GM23248 (cell line): ENCODE data around the gene FLAD1. TPM values are rescaled to one million over a fixed set of nuclear protein-coding genes. Genes with fewer than 3 reads are reported as not detected.

Experiments
- DNase-seq: peaks from one replicate; pipeline ENCODE4 v3.0.0-alpha.2; 2015
- H2AFZ ChIP-seq: fragments of 200-600 bp; sonication (generic); 2 replicates; pipeline ENCODE4 v1.6.1; 2016; ENCODE audit warnings: antibody characterized with exemption
- H3F3A ChIP-seq: fragments of 200-600 bp; sonication (generic); 2 replicates; pipeline ENCODE4 v1.6.1; 2016; ENCODE audit warnings: mild to moderate bottlenecking, antibody characterized with exemption, mixed run types; ENCODE audit not compliant: insufficient read depth
- H3K27ac ChIP-seq: fragments of 200-600 bp; sonication (generic); 2 replicates; pipeline ENCODE4 v1.5.1; 2016; ENCODE audit warnings: mild to moderate bottlenecking
- H3K27me3 ChIP-seq: fragments of 200-600 bp; sonication (generic); replicated peaks from 2 replicates; pipeline ENCODE4 v1.6.1; 2016; ENCODE audit warnings: mild to moderate bottlenecking; ENCODE audit not compliant: insufficient read depth
- H3K36me3 ChIP-seq: fragments of 200-600 bp; sonication (generic); 2 replicates; pipeline ENCODE4 v1.6.1; 2016; ENCODE audit warnings: low read depth, mild to moderate bottlenecking
- H3K4me1 ChIP-seq: fragments of 200-600 bp; sonication (generic); 2 replicates; pipeline ENCODE4 v1.6.1; 2016; ENCODE audit warnings: mild to moderate bottlenecking; ENCODE audit not compliant: insufficient read depth
- H3K4me2 ChIP-seq: fragments of 200-600 bp; sonication (generic); one replicate; pipeline ENCODE4 v1.6.1; 2016; ENCODE audit warnings: mild to moderate bottlenecking; ENCODE audit not compliant: unreplicated experiment
- H3K4me3 ChIP-seq: fragments of 200-600 bp; sonication (generic); 2 replicates; pipeline ENCODE4 v1.5.1; 2016; ENCODE audit warnings: mild to moderate bottlenecking
- H3K79me2 ChIP-seq: fragments of 200-600 bp; sonication (generic); 2 replicates; pipeline ENCODE4 v1.6.1; 2016; ENCODE audit warnings: mild to moderate bottlenecking; ENCODE audit not compliant: insufficient read depth
- H3K9ac ChIP-seq: fragments of 200-600 bp; sonication (generic); 2 replicates; pipeline ENCODE4 v1.6.1; 2016; ENCODE audit warnings: mild to moderate bottlenecking
- H3K9me2 ChIP-seq: fragments of 200-600 bp; sonication (generic); 2 replicates; pipeline ENCODE4 v1.6.1; 2016; ENCODE audit warnings: mixed run types, mild to moderate bottlenecking, moderate library complexity; ENCODE audit not compliant: insufficient read depth
- H3K9me3 ChIP-seq: fragments of 200-600 bp; sonication (generic); one replicate; pipeline ENCODE4 v1.6.1; 2017; ENCODE audit warnings: low read depth
- H4K20me1 ChIP-seq: fragments of 200-600 bp; sonication (generic); 2 replicates; pipeline ENCODE4 v1.6.0; 2016; ENCODE audit not compliant: insufficient read depth
- EZH2 ChIP-seq: fragments of 200-600 bp; sonication (generic); IDR thresholded peaks from 2 replicates; pipeline ENCODE4 v1.6.1; 2018; ENCODE audit warnings: antibody characterized with exemption, mild to moderate bottlenecking; ENCODE audit not compliant: insufficient read depth, poor library complexity, severe bottlenecking
- EZH2phosphoT487 ChIP-seq: fragments of 200-600 bp; sonication (generic); IDR thresholded peaks from 2 replicates; pipeline ENCODE4 v1.6.1; 2018; ENCODE audit warnings: antibody characterized with exemption, moderate library complexity, mild to moderate bottlenecking, low read depth; ENCODE audit not compliant: insufficient read depth
- WGBS, 2 experiments: methylation state at CpG; one replicate each; pipeline ENCODE4 v1.1.6; 2015 to 2017; ENCODE audit warnings: low lambda C conversion rate in 2 of 2, low coverage in 1 of 2; ENCODE audit errors: missing lambda C conversion rate in 2 of 2; 5-methylcytosine and 5-hydroxymethylcytosine counted together
- in situ Hi-C: fragments of 300-500 bp; cut with MboI; formaldehyde crosslinking; loops from 2 replicates; pipeline ENCODE4 v1.15.0; 2020
- polyA plus RNA-seq: library from polyadenylated mRNA; unstranded; fragments of >200 nt; fragmentation: Nextera tagmentation; extraction: Ambion mirVana; gene quantifications from 2 replicates; pipeline ENCODE4 v1.2.1, GENCODE V29; 2016
- total RNA-seq: library from RNA; depleted of rRNA; stranded (reverse); fragments of >200 nt; shearing (Covaris generic); gene quantifications from 2 replicates; pipeline ENCODE4 v1.2.3, GENCODE V29; 2014

Gene FLAD1
- total and polyA plus RNA-seq, 2 experiments from 2014 or later = 21.3 to 30.2 TPM

DNA sequence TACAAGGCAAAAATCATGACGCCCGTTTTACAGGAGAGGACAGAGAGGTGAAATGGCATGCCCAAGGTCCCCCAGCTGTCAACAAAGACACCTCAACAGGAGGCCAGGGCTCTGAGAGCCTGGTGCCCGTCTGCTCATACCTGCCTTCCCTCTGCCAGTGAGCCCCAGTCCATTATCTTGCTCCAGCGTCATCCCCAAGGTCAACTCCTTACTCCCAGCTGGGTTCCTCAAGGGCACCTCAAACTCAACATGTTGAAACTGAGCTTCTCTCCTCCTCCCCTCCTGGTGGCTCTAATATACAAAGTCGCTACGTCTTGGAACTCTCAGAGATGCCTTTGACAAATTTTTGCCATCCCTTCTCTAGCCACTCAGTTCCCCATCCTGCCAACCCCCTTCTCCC is 30.5 kb upstream of the FLAD1 start:
- no peak for DNase-seq
- H3K9me3 ChIP-seq = no peaks in the 10 kb centered on the region

DNA sequence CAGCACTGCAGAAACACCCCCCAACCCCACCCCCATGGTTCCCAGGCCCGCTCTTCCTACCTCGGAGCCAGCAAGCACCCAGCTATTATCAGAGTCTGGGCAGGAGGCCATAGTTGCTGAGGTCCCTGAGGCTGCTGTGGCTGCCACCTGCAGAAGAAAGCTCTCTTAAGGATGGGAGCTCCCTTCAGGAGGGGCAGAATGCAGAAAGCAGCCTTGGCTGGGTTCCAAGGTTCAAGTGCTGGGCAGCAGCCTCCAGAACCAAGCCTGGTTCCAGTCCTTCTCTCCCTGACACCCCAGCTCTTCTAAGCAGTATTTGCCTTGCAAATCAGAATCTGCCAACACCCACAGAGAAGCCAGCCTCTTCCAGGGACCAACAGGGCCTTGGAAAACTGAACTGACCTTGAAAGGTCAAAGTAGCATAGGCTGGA is 29.5 kb upstream of the FLAD1 start:
- Histone ChIP-seq H3K36me3 (no peaks in the 10 kb centered on the region), H3K9me3 (no peaks in the 10 kb centered on the region), H3F3A (peaks cover 9% of the 10 kb centered on the region), H3K9me2 (no peaks in the 10 kb centered on the region), H3K9ac (no peak overlapping the region), H4K20me1 (no peaks in the 10 kb centered on the region), H3K4me3 (no peak overlapping the region), H3K79me2 (0 out of 2 replicates have a peak, but pooled peaks cover 14% of the 10 kb centered on the region), H3K27me3 (no peaks in the 10 kb centered on the region), H3K4me1 (peaks cover 20% of the 10 kb centered on the region), H3K27ac (no peak overlapping the region), H2AFZ (no peak overlapping the region), H3K4me2 (no peak overlapping the region)
- no peak for TF ChIP-seq EZH2
- TF ChIP-seq EZH2phosphoT487 = no peak
- 91 to 94% methylated on average over 2 of the region's 2 CpGs for WGBS, 2 experiments
- in situ Hi-C loops = no loop called here
- DNase-seq = no peak

More for the DNA sequence above, 30.5 kb upstream of the FLAD1 start:
- no peak overlapping the region for H3K27ac ChIP-seq
- H3F3A ChIP-seq = peaks cover 9% of the 10 kb centered on the region
- TF ChIP-seq EZH2 (no peak), EZH2phosphoT487 (no peak)
- H3K9ac ChIP-seq = no peak overlapping the region
- no peaks in the 10 kb centered on the region for H4K20me1 ChIP-seq
- no peak overlapping the region for H3K4me2 ChIP-seq
- in situ Hi-C loops = no loop called here
- H3K27me3 ChIP-seq = no peaks in the 10 kb centered on the region
- H3K4me1 ChIP-seq = peaks cover 20% of the 10 kb centered on the region
- H3K79me2 ChIP-seq = 0 out of 2 replicates have a peak, but pooled peaks cover 14% of the 10 kb centered on the region
- H3K4me3 ChIP-seq = no peak overlapping the region
- WGBS, 2 experiments = 73 to 79% methylated on average over 6 of the region's 6 CpGs
- no peaks in the 10 kb centered on the region for H3K9me2 ChIP-seq
- H2AFZ ChIP-seq = no peak overlapping the region
- no peaks in the 10 kb centered on the region for H3K36me3 ChIP-seq

DNA sequence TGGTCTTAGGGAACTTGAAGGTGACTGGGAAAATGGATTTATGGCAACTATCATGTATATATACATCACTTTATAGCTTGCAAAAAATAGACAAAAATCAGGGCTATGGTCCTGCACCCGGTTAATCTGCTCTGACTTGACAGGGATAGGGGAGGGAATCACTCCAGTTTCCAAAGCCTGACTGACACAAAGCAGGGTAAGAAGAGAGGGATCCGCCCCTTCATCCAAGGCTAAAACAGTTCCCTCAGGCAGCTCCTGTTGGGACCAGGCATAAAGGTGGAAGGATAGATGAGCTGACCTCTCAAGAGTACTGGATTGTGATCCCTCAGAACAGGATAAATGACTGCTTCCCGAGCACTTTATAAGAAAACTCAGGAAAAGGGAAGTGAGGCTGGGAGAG is 28.6 kb upstream of the FLAD1 start:
- Histone ChIP-seq H4K20me1 (no peaks in the 10 kb centered on the region), H3K36me3 (no peaks in the 10 kb centered on the region), H2AFZ (no peak overlapping the region), H3K4me2 (no peak overlapping the region), H3K4me1 (peaks cover 20% of the 10 kb centered on the region), H3K79me2 (peaks cover 14% of the 10 kb centered on the region; the same call in 1 of the 2 replicates), H3K27me3 (no peaks in the 10 kb centered on the region), H3K4me3 (no peak overlapping the region), H3K9me3 (no peaks in the 10 kb centered on the region), H3K9ac (peak overlapping the region; percentile 86; the same call in 1 of the 2 replicates), H3K27ac (no peak overlapping the region), H3K9me2 (no peaks in the 10 kb centered on the region), H3F3A (peaks cover 9% of the 10 kb centered on the region)
- TF ChIP-seq EZH2phosphoT487 = no peak
- TF ChIP-seq EZH2 = no peak
- in situ Hi-C loops = no loop called here
- DNase-seq = no peak
- WGBS, 2 experiments = 40 to 54% methylated on average over 3 of the region's 3 CpGs

DNA sequence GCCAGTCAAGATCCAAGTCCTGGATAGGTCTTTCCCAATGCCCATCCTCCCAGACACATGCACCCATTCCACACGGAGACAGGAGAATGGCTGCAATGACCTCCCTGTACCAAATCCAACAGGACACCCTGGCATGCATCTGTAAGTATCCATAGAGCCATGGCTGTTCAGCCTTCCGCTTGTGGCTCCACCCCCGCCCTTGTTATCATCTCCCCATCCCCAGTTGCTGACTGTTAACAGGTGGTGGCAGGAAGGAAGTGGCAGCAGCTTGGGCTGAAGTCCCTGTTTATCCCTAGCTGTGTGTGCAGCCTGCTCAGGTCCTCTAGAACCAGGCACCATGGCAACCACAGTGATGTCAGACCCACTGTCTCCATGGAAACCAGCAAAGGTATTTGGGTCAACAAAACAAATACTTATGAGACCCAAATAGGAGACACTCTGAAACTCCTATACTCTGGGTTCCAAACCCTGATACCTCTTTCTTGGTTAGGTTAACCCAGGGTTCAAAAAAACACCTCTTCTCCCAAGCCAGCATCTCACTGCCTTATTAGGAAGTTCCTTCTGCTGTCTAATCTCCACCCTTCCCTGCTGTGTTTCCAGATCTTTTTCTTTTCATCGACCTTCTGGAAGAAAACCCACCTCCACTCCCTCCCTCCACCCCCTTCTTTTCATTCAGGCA is 28.0 kb upstream of the FLAD1 start:
- Histone ChIP-seq H3K9me2 (no peaks in the 10 kb centered on the region), H3K27ac (peak overlapping the region; percentile 91), H3K9me3 (no peaks in the 10 kb centered on the region), H3F3A (peaks cover 9% of the 10 kb centered on the region), H3K4me3 (peak overlapping the region; percentile 93), H3K27me3 (no peaks in the 10 kb centered on the region), H3K79me2 (peaks cover 18% of the 10 kb centered on the region; the same call in 1 of the 2 replicates), H3K36me3 (no peaks in the 10 kb centered on the region), H4K20me1 (no peaks in the 10 kb centered on the region), H3K9ac (peak overlapping the region; percentile 86), H2AFZ (peak overlapping the region; percentile 87), H3K4me1 (peaks cover 21% of the 10 kb centered on the region), H3K4me2 (peak overlapping the region; percentile 96)
- TF ChIP-seq EZH2 (no peak), EZH2phosphoT487 (no peak)
- peak; percentile 83 for DNase-seq
- 16 to 18% methylated on average over 4 of the region's 4 CpGs for WGBS, 2 experiments
- in situ Hi-C loops = no loop called here
